ENCODE results near the gene TGFBR2.

- TF ChIP-seq CTCF (IDR thresholded peaks at IDR 0.05) (no peak), POLR2A (IDR thresholded peaks at IDR 0.05) (no peak)
These were observed 5.4 kb downstream of the TGFBR2 start for GRCh38 chr3:30611613-30612436.
